ENCODE data around the gene MSX1.

MSX1 gene

DNA sequence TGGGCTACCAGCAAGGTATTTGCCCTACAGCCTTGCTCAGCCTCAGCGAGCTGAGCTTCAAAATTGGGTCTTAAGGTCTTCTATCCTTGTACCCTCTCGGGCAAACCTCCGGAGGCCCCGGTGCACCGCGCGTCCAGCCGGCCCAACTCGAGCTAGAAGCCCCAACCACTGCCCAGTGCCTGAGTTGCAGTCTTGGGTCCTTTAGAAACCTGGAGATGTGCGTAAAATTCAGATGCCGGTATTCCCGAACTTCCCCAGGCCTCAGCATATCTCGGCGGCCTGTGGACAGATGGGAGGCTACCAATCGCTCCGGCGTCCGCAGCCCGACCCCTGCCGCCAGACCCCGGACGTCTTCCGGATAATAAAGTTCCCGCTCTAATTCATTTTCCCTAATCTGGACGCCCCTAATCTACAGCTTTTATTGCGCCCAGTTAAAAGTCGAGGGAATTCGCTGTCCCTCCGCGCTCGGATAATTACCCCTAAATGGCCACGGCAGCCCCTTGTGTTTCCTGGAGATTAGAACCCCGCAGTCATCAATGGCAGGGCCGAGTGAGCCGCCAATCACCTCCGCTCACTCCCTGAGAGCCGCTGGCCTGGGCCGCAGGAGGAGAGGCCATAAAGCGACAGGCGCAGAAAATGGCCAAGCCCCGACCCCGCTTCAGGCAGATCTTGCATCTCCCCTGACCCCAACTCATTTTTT, 1.5 kb upstream of the MSX1 start:
- DNase-seq (ENCODE audit: low spot score), result no peak

DNA sequence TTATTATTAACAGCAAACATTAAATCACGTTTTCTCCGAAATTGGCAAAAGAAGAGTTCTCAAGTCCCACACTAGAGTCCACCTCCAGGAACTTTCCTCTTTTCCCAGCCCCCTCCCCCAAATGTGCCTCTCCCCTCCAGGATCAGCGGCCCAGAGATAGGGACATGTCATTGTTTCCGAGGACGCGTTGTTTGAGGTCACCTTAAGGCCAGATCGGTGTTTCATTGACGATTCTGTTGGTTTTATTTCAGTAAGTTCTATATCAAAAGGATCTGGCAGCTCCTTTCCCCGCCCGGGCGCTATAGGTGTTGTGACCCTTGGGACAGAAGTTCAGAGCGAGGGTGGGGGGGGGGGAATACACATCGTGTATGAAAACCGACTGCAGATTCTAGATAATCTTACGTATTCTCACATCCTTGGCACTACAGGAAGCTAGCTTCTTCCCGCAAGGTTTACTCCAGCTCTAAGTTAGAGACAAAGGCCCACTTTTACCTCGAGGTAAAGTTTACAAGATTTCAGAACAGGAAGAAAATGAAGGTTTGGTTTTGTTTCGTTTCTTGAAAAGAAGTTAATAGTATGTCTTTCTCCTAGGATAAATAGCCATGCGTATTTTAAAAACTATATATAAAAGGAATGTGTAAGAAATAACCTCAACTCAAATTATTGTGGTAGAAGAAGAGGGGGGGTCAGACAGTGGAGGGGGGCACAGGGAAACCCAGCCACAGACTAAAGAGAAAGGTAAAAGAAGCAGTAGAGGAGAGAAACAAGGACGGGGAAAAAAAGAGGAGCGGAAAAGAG, 739 bp upstream of the MSX1 start:
- no peak for DNase-seq (ENCODE audit: low spot score)

DNA sequence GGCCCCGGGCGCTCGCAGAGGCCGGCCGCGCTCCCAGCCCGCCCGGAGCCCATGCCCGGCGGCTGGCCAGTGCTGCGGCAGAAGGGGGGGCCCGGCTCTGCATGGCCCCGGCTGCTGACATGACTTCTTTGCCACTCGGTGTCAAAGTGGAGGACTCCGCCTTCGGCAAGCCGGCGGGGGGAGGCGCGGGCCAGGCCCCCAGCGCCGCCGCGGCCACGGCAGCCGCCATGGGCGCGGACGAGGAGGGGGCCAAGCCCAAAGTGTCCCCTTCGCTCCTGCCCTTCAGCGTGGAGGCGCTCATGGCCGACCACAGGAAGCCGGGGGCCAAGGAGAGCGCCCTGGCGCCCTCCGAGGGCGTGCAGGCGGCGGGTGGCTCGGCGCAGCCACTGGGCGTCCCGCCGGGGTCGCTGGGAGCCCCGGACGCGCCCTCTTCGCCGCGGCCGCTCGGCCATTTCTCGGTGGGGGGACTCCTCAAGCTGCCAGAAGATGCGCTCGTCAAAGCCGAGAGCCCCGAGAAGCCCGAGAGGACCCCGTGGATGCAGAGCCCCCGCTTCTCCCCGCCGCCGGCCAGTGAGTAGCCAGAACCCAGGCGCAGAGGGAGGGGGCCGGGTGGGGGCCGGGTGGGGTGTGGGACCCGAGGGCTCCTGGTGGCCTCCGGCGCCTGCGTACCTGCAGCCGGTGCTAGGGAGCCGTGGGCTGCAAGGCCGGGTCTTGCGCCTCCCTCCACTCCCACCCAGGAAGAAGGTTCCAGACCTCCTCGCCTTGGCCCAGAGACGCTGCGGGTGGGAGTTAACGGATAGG, 534 bp downstream of the MSX1 start:
- DNase-seq (ENCODE audit: low spot score), result peak; percentile 77

DNA sequence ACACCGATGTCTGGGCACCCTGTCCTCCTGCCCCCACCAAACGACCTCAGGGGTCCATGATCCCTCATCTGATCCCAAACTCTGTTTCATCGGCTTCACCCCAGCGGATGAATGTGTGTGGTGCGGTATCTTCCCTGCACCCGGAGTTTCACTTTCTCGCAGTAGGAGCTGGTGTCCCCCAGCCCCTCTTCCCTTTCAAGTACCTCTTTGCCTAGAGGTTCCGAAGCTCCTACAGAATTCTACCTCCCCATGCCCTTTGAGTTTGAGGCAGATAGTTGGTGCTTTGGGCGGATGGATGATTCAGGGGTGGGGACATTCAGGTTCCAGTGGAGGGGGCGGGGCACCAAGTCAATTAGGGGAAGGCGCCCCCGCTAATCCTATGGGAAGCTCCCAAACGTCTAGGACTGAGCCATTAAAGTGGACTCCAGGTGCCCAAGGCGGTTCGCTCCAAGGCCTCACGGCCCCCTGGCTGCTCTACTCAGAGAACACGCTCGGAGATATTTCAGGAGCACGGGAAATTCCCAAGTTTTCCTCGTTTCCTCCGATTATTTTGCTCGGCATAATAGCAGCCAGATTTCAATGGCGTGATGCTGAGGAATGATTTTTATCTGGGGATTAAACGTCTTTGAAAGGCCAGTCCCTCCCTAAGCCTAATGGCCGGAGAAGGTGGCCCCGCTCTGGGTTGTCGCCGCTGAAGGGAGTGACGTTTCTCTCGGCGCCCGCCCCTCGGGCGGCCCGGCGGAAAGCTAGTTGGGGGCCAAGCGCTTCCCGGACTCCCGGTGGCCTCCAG, 1.3 kb downstream of the MSX1 start:
- DNase-seq (ENCODE audit: low spot score), result no peak

DNA sequence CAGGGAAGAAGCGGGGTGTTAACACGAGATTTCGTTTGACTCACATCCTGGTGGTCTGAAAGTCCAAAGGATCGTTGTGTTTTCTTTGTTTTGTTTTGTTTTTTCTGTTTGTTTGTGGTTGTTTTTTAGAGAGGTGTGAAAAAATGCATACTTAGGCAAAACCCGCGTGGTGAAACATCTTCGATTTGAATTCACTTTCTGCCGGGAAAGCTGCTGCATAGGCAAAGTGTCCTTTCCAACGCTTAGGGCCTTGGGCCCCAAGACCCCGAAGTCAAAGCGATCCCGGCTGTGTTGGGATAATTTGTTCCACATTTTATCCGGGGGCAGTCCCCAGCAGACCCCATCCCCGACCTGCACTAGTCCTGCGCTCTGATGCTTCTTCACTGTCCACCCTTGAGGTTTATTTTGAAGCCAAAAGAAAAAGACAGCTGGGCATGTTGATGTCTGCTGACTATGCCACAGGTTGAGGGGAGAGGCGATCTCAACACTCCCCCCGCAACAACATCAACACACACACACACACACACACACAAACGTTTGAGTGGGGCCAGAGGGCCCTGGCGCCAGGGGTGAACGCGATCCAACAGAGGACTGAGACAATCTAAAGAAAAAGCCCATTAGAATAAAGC, 2.0 kb downstream of the MSX1 start:
- no peak for DNase-seq (ENCODE audit: low spot score)

DNA sequence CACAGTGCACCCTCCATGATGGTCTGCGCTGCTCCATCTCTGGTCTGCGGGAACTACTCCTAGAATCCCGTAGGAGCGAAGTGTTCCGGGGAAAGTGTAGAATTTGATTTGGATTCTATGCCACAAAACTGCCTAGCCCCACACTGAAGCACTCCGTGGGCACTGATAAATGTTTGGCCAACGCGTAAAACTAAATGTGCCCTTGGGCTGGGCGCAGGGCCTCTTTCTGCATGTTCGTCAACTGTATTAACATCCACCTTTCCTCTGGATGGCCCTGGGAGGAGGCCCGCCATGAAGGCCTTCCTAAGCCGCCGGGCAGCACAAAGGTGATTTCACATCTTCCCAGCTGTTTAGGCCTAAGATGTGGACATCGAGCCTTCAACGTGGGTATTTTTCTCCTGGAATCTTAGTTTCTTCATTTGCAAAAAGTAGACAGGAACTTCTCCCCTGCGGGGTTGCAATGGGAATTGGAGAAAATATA, 2.6 kb downstream of the MSX1 start:
- DNase-seq (ENCODE audit: low spot score), result no peak

DNA sequence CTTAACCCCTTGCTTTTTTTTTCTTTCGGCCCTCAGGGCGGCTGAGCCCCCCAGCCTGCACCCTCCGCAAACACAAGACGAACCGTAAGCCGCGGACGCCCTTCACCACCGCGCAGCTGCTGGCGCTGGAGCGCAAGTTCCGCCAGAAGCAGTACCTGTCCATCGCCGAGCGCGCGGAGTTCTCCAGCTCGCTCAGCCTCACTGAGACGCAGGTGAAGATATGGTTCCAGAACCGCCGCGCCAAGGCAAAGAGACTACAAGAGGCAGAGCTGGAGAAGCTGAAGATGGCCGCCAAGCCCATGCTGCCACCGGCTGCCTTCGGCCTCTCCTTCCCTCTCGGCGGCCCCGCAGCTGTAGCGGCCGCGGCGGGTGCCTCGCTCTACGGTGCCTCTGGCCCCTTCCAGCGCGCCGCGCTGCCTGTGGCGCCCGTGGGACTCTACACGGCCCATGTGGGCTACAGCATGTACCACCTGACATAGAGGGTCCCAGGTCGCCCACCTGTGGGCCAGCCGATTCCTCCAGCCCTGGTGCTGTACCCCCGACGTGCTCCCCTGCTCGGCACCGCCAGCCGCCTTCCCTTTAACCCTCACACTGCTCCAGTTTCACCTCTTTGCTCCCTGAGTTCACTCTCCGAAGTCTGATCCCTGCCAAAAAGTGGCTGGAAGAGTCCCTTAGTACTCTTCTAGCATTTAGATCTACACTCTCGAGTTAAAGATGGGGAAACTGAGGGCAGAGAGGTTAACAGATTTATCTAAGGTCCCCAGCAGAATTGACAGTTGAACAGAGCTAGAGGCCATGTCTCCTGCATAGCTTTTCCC, 3.4 kb downstream of the MSX1 start:
- DNase-seq (ENCODE audit: low spot score), result no peak

DNA sequence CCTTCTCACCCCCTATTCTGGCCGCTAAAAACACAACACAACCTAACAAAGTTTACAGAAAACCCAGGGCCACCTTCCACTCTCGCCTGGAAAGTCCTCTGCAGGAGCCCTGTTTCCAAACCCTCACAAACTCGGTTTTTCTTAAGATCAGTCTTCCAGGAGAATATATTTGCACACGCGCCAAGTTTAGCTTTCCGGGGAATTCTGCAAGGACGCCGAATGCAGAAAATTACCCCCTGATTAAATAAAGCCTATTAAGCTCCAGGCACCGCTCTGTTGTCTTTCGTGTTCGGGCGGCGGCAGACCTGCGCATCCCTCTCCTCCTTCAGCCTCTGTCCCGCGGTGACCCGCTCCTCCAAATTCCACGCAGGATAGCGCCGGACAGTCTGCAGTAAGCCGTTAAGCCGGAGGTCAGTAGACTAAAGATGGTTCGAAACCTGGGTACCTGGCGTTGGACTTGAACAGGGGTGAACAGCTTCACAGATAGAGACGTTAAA, 5.0 kb downstream of the MSX1 start:
- no peak for DNase-seq (ENCODE audit: low spot score)

DNA sequence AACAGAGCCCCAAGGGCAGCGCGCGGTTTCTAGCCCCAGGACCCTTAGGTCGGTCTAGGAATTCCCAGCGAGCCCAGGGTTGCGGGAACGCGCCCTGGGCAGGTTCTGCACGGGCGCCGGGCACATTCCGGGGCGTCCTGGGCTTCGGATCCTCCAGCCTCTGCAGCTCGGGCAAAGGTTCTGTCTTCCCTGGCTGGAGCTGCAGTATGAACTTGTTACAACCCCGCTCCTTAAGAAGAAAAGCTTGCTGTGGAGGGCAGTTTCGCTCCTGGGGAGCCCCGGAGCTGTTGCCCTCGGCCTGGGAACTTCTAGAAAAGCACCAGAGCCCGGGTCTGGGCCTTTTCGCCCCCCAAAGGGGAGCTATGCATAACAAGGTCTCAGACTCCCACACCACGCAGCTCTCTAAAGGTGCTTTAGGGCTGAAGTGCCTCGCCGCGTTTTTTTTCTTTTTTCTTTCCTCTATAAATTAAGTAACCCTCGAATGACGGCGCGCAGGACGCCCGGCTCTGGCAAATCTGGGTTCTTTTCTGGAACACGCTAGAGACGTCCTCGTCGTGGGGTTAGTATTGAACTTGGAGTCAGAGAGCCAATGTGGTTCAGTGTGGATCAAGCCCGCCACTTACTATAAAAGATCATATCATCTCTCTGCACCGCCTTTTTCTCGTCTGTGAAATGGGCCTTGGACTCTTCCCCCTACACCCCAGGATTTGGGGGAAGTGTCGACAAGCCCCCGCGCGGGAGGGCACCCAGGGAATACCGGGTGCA, 5.7 kb downstream of the MSX1 start:
- no peak for DNase-seq (ENCODE audit: low spot score)

DNA sequence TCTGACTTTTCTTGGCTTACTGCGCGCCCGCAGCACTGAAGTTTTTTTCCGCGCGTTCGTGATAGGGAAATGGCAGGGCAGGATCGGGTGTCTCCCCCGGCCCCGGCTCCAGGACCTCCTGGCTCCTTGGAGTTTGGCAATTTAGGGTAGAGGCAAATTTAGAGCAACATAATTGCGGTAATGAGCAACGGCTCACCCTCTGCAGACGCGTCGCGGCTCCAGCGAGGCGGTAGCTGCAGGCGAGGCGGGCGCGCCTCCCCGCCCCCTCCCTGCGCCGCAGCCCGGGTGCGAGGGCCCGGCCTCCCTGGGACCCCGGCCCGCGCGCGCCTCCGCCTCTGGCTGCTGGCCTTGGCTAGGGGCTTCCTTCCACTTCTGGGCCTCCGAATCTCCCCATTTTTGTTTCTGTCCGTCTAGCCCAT, 6.2 kb downstream of the MSX1 start:
- DNase-seq (ENCODE audit: low spot score), result no peak

DNA sequence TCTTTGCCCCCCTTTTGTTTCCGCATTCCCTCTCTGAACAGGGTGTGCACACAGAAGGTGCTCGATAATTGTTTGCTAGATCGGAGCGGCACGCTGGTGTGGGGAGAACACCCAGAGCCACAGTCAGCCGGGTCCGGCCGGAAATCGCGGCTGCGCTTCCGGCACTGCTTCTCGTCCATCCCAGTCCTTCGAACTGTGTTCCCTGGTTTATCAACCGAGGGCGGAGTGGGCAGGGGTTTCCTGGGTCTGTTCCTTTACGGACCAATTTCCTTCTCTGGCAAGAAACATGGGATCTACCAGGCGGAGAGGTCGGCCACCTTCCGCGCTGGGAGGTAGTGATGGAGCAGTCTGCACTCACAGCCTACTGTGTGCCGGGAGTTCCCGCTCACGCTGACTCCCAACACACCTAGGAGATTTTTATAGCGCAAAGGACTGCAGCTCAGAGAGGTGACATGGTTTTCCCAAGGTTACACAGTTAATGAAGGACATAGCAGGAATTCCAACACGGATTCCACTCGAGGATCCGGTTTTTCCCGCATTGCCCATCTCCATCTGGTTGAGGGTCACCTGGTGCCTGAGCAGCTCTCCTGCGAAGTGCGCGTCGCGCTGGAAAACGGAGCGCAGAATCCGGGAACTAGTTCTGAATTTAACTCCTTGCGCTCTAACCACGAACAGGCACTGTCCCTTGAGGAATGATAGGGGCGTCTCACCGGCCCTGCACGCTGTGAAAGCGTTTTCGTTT, 6.8 kb downstream of the MSX1 start:
- DNase-seq (ENCODE audit: low spot score), result no peak

DNA sequence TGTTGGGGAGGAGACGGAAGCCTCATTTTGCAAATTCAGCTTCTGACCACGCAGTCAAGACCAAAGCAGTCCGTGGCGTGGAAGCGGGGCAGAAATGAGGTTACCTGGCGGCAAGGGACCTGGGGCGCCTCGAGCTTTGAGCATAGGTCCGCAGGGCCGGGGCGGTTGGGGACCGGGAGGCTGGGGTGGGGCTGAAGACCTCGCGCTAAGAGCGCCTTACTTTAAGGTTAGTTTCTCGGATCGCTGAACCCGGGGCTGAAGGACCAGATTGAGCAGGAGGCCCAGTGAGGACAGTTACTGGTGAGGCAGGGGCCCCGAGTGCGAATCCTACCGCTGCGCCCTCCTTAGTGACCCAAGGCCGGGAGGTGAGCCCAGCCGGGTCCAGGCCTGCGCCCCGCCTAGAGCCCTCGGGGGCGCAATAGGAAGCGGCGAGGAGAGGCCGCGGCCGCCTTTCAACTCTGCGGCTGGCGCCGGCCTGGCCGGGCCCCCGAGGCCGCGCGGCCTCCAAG, 7.5 kb downstream of the MSX1 start:
- DNase-seq (ENCODE audit: low spot score), result no peak

DNA sequence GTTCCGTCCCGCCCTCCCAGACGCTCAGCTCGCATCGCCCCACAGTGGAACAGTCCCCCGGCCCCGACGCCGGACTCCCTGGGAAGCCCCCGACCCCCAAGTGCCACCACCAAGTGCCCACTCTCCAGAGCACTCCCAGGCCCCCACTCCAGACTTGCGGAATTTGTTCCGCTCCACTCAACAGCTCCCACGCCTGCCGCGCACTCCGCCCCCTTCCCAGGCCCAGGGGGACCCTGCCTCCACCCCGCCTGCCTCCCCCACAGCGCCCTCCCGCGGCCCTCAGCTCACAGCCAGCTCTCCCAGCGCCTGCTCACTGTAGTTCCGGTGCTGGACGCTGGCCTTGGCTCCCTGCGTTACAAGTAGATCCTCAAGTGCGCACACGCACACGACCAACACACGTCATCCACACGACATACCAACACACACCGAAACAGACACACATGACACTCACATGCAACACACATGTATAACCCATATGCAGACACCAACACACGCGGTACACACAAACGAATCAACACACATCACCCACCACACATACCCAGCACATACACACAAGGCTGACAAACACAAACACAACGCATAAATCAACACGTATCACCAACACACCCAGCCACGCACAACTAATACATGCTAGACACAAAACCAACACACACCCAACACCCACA, 8.0 kb downstream of the MSX1 start:
- no peak for DNase-seq (ENCODE audit: low spot score)

DNA sequence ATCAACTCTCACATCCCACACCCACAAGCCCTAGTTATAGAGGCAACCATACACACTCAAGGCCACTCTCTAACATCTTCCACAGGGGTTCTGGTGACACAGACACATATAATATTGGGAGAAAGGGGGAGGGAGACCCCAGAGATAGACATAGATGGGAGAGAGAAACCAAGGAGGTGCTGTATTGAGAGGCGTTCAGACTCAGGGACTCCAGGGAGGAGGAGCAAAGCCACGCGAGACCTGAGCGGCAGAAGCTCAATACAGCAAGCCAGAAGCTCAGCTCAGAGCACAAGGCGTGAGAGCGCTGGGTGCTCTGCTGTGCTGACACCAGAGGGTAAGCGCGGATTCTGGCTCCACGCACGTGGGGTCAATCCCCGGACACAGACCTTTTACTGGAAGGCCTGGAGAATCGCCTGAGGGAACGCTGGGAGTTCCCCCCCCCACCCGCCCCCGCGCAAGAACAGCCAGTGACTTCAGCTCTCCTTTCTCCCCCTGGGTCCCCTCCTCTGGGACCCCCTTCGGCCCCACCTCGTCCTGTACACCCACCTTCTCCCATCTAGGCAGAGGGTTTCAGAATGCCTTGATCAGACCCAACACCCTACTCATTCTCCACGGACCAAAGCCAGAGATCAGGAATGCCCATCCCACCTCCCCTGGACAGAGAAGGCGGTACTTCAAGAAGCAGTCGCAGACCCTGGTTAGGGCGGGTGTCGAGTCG, 8.7 kb downstream of the MSX1 start:
- DNase-seq (ENCODE audit: low spot score), result no peak

DNA sequence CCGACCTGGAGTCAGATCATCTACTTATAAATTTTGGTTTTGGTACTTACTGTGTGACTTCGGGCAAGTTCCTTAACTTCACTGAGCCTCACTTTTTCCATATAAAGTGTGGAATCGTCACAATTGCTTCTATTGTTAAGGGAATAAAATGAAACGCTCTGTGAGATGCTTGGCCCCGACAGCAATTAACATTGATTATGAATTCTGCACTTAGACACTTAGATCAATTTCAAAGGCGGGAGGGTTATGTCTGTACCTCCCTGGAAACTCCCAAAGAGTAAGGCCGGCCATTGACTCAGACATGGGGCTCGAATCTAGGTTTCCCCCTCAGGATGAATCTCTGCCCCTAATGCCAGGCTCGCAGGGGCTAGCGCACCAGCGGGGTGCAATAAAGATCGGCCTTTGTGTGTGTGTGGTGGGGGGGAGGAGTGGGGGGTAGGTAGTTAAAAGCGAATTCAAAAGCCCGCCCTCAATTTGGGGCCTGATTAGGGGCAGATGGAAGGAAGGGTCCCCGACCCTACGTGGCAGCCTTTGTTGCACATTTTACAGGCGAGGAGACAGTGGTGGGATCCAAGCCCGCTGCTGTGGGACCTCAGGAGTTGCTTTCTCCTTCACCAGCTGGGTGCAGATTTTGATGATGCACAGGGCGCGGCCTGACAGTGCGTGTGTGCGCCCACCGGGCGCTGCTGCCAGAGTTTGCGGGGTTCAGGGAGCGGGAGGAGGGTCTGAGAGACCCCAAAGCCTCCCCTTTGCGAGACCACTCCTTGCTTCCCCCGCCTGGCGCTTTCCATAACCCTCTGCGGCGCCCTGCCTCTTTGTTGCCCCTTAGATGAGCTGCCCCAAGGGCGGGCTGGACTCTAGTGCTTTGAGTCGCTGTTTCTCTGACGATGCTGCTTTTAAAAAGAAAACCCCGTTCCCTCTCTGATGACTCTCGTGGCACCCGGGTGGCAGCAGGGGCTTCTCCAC, 9.6 kb downstream of the MSX1 start:
- no peak for DNase-seq (ENCODE audit: low spot score)

Measured in HuH-7.5 (cell line).